ENCODE measurements around the gene FGG.
"Not testable (repeated sequence)": the region's sequence is repeated elsewhere in the genome, so short reads cannot be mapped to it uniquely, and the experiment has no call there.

DNA sequence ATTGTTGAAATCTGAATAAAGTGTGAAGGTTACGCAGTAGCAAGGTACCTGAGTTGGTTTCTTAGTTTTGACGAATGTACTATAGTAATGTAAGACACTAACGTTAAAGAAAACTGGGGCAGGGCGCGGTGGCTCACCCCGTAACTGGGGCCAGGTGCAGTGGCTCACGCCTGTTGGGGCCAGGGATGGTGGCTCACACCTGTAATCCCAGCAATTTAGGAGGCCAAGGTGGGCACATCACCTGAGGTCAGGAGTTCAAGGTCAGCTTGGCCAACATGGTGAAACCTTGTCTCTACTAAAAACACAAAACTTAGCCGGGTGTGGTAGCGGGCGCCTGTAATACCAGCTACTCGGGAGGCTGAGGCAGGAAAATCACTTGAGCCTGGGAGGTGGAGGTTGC is 15.2 kb downstream of the FGG start:
- TF ChIP-seq, protein P1, sequence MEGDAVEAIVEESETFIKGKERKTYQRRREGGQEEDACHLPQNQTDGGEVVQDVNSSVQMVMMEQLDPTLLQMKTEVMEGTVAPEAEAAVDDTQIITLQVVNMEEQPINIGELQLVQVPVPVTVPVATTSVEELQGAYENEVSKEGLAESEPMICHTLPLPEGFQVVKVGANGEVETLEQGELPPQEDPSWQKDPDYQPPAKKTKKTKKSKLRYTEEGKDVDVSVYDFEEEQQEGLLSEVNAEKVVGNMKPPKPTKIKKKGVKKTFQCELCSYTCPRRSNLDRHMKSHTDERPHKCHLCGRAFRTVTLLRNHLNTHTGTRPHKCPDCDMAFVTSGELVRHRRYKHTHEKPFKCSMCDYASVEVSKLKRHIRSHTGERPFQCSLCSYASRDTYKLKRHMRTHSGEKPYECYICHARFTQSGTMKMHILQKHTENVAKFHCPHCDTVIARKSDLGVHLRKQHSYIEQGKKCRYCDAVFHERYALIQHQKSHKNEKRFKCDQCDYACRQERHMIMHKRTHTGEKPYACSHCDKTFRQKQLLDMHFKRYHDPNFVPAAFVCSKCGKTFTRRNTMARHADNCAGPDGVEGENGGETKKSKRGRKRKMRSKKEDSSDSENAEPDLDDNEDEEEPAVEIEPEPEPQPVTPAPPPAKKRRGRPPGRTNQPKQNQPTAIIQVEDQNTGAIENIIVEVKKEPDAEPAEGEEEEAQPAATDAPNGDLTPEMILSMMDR (conservative IDR thresholded peaks at IDR 0.05): not testable (repeated sequence)
- not testable (repeated sequence) for TF ChIP-seq EZH2 (IDR thresholded peaks at IDR 0.05; ENCODE audit: low read depth)

Data from PC-9 (cell line).